GM10266 (cell line): ENCODE measurements around the gene POLRMT.

Experiments
- DNase-seq: peaks from one replicate; pipeline ENCODE4 v3.0.0; 2012; ENCODE audit errors: extremely low spot score
- CTCF ChIP-seq: IDR thresholded peaks from 2 replicates; pipeline ENCODE4 v1.5.1; 2012; ENCODE audit warnings: mild to moderate bottlenecking, low read depth; ENCODE audit not compliant: control insufficient read depth, insufficient read depth; ENCODE audit errors: missing control alignments

The POLRMT gene

GRCh38 chr19:648305-648704, 15.0 kb upstream of the POLRMT start:
- no peak for TF ChIP-seq CTCF
- DNase-seq = peak; percentile 46

DNA sequence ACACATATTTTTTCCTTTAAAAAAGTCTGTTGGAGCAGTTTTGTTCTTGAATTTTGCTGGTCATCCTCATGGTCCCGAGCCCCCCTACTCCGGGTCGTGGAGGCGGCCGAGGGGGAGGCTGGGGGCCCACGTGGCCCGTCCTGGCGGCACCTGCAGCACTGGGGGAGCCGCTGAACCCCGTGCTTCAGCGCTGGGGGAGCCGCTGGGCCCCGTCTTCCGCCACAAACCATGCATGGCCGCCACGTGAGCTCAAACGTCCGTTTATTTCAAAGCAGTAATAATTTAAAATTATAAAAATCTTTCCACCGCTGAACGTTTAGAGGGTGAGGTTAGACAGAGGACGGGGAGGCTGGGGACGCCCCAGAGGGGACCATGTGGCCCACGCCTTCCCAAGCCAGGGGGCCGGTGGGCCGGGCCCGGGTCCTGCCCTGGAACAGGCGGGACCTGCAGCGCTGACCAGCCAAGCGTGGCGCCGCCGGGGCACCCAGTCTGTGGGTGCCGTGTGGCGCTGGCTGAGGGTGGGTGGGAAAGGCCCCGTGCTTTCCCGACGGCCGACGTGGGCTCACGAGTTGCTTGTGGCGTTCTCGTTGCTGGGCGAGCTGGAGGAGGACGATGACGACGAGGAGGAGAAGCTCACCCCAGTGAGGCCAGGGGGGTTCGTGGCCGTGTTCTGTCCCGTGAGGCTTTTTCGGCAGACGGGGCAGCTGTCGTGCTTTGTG, 14.4 kb upstream of the POLRMT start:
- DNase-seq = peak; percentile 58
- no peak for TF ChIP-seq CTCF

- DNase-seq = peak; percentile 34
- TF ChIP-seq CTCF = no peak
Measured at GRCh38 chr19:646779-647565, 13.6 kb upstream of the POLRMT start.

DNA sequence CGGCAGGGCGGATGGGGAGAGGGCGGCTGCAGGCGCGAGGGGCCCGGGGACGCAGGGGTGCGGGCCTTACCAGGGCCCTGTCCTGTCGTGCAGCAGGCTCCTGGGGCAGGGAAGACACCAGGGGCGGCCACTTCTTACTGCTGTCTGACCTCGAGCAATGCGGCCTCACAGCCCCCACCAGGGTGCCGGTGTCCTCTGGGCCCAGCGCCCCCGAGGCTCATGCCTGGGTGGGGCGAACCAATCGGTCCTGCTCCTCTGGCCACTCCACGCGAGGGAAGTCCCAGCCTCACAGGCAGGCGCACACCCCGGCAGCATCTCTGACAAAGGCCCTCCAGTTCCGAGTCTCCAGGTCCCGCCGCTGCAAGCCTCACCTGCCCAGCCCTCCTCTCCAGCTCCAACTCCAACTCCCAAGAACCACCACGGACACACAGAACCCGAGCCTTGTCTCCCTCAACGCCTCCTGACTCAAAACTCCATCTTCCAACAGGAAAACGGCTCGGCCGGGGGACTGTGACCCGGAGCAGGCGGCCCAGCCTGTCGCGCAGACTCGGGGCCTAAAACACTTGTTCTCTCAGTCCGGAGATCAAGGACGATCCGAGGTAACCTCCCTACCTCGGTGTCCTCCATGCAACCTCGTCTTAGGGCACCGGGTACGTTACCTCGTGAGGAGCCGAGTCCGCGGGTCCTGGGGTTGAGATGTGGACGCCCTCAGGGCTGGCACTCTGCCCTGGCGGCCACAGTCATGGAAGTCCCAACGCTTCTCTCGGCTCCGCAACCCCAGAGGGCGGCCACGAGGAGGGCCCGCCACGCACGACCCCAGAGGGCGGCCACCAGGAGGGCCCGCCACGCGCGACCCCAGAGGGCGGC, 12.8 kb upstream of the POLRMT start:
- TF ChIP-seq CTCF = no peak
- peak; percentile 31 for DNase-seq

- TF ChIP-seq CTCF = no peak
- DNase-seq = no peak
Measured at GRCh38 chr19:644789-645188, 11.5 kb upstream of the POLRMT start.

DNA sequence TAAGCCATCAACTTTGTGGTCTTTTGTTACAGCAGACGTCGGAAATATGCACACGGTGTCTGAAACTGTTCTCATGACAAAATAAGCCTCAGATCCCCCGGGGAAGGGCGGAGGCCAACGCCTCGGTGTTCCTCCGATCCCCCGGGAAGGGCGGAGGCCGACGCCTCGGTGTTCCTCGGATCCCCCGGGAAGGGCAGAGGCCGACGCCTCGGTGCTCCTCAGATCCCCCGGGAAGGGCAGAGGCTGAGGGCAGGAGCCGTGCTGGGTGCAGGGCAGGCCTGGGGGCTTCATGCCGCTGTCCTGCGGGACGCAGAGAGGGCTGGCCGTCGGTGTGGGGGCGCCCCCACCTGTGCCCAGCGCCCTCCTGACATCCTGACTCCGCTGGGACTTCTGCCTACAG, 11.0 kb upstream of the POLRMT start:
- no peak for DNase-seq
- no peak for TF ChIP-seq CTCF
